Activated CD8-positive, alpha-beta memory T cell treated with anti-CD3 and anti-CD28 coated beads for 48 hours (primary cell): ENCODE data around the gene SEMA3G.

Source experiments
- DNase-seq, 3 experiments: peaks; one replicate each; pipeline ENCODE4 v3.0.0-alpha.2; 2020; ENCODE audit warnings: low read depth in 2 of 3, low spot score in 2 of 3

The SEMA3G gene

DNA sequence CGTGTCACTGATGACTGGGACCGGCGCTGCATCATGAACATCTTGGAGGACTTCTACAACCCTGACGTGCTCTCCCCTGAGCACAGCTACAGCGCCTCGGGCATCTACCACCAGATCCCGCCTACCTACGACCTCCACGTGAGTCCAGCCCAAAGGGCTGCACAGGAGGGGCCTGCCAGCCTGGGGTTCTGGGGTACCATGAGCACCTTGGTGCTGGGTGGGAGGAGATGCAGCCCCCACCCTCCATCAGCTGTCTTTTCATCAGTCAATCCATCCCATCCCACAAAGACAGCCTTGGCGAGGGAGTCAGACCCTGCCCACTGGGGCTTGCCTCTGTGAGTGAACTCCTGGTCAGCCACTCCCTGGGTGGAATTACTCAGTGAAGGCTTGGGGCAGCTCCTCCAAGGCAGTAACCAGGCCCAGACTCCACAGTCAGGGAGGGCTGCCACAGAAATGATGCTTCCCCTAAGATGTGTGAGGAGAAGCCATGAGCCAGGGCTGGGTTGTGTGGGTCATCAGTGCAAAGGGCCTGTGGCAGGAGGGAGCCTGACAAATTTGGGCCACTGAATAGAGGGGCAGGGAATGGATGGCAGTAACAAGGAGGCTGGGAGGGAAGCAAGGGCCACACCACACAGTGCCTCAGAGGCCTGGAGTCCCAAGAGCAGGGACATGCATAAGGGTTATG lies 47.9 kb downstream of the SEMA3G start:
- DNase-seq: no peak

GRCh38 chr3:52396011-52396906 lies 48.6 kb downstream of the SEMA3G start:
- DNase-seq: no peak

DNA sequence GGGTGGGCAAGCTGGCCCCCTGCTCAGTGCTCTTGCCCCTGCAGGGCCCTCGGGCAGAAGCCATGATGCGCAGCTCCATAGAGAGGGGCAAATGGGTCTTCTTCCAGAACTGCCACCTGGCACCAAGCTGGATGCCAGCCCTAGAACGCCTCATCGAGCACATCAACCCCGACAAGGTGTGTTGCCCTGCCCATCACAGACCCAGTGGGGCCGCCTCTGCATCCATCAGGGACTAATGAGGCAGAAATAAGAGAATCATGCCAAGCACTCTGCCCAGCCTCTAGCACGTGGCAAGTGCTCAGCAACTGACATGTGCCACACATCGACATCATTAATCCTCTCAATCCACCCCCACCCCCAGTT lies 49.4 kb downstream of the SEMA3G start:
- no peak for DNase-seq

- DNase-seq: no peak
These were observed 50.0 kb downstream of the SEMA3G start for GRCh38 chr3:52394751-52395502.

DNA sequence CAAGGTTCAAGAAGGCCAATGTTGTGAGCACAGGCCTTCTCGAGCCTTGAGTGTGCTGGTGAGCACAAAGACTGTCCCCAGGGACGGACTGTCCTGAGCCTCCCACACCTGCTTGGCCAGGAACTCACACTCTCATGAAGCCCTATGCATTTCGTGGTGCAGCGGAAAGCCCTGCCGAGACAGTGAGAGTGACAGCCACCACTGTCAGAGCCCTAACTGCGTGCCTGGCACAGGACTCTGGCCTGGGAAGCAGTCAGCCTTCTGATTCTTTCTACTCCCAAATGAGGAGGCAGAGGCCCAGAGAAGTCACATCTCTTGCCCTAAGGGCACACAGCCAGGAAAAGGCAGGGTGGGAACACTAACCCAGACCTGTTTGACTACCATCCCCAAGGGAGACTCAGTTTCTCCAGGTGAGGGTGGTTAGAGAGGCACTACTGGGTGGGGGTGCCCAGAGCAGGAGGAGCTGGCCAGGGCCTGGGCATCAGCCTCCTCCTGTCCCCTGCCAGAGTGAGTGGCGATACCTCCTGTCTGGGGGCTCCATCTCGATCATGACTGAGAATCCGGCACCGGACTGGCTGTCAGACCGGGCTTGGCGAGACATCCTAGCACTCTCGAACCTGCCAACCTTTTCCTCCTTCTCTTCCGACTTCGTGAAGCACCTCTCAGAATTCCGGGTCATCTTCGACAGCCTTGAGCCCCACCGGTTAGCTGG lies 50.8 kb downstream of the SEMA3G start:
- DNase-seq: no peak

GRCh38 chr3:52393131-52393807 lies 51.6 kb downstream of the SEMA3G start:
- no peak for DNase-seq

- DNase-seq: no peak
These were observed 52.5 kb downstream of the SEMA3G start for GRCh38 chr3:52392216-52392930.

GRCh38 chr3:52391096-52391495 lies 53.8 kb downstream of the SEMA3G start:
- no peak for DNase-seq

DNA sequence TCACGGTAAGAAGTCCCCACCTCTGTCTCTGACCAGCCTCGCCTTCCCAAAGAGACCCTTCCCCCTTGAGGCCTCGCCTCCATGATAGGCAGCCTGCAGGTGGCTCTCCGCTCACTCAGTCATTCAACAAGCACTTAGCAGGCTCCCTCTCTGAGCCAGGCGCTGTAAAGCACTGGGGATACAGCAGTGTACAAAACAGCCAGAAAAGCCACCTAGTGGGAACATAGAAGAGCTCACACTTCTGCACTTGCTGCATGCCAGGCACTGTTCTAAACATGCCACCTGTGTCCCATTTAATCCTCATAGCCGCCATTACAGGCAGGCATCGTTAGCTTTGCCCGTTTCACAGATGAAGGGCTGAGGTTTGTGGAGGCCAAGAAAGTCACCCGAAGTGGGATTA lies 56.0 kb downstream of the SEMA3G start:
- DNase-seq: no peak

- no peak for DNase-seq
These were observed 56.5 kb downstream of the SEMA3G start for GRCh38 chr3:52388348-52388821.

DNA sequence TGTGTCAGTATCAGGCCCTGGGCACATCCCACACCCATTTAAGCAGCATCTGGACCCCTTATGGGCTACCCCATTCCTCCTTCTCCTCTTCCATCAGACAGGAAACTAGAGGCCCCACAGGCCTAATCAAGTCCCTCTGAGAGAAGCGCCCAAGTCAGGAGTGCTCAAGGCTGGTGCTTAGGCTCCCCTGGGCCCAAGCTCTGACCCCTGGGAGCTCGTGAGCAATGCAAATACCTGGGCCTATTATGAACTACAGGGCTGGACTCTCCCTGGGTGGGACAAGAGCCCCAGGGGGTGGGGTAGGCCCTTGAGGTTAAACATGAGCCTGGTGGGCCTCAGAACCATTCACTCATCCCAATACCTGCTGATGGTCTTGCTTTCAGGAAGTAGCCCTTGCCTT lies 57.4 kb downstream of the SEMA3G start:
- DNase-seq: no peak

DNA sequence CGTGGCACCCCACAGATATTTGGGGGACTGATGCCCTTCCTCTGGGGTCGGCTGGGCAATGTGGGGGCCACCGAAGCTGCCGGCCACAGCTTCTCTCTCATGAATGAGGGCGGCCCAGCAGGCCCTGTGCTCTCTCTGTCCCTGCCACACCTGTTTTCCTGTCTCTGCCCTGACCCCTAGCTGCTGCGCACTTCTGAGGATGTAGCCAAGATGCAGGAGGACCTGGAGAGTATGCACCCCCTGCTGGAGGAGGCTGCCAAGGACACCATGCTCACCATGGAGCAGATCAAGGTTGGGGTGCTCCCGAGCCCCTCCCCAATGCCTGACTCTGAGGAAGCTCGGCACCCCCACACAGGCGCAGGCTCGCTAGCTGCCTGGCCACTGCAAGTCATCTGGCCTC lies 59.7 kb downstream of the SEMA3G start:
- DNase-seq: no peak

DNA sequence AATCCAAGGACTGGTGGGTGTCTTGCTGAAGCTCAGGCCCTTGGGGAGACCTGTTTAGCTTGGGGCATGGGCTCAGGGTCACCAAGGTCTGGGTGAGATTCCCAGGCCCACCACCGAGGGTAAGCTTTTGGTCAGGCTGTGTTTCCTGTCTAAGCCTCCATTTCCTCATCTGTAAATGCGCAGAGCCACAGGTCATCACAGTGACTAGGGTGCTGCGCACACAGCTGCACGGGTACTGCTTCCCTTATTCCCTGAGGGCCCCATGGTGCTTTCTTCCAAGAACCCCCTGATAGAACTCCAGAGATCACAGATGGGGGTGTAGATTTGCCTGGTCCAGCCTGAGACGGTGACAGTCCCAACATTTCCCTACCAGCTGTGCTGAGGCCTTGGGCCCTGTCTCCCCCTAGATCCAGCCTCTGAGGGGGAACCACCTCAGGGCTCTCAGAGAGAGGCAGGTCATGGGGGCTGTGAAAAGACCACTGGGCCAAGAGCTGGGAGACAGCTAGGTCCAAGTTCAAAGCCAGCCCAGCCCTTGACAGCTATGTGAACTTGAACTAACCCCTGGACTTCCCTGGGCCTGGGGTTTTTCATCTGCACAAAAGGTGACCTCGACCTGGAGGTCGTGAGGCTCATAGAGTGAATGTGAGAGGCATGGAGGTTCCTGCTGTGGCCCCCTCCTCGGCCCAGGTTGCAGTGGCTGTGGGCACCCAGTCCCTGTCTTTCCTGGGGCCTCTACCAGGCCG lies 60.7 kb downstream of the SEMA3G start:
- DNase-seq: no peak

GRCh38 chr3:52383446-52383845 lies 61.5 kb downstream of the SEMA3G start:
- DNase-seq: no peak
